Neural crest cell (in vitro differentiated cells): Measurements from ENCODE around the gene OR2AE1. TPM values are rescaled to one million over a fixed set of nuclear protein-coding genes. Genes with fewer than 3 reads are reported as not detected.

Experiments used
- DNase-seq: peaks from one replicate; pipeline ENCODE4 v3.0.0; 2021; ENCODE audit warnings: low read depth, mixed read lengths, low spot score
- H3K27ac Mint-ChIP-seq: one replicate; pipeline ENCODE4 v1.8.0; 2021; ENCODE audit warnings: mild to moderate bottlenecking, mixed read lengths; ENCODE audit not compliant: unreplicated experiment
- H3K27me3 Mint-ChIP-seq: 2 replicates; pipeline ENCODE4 v1.8.0; 2021; ENCODE audit warnings: low read depth, mild to moderate bottlenecking, mixed read lengths
- H3K36me3 Mint-ChIP-seq: 2 replicates; pipeline ENCODE4 v1.8.0; 2021; ENCODE audit warnings: low read depth, mild to moderate bottlenecking, mixed read lengths
- H3K4me1 Mint-ChIP-seq: 2 replicates; pipeline ENCODE4 v1.8.0; 2021; ENCODE audit warnings: mixed read lengths
- H3K4me3 Mint-ChIP-seq: one replicate; pipeline ENCODE4 v1.8.0; 2021; ENCODE audit warnings: mild to moderate bottlenecking, mixed read lengths
- H3K9me3 Mint-ChIP-seq: 2 replicates; pipeline ENCODE4 v1.8.0; 2021; ENCODE audit warnings: mixed read lengths
- total RNA-seq: library from RNA; stranded (reverse); gene quantifications from 2 replicates; pipeline ENCODE4 v1.2.1, GENCODE V29; 2021
- TF ChIP-seq, protein P1 (sequence below): fragments of 200-600 bp; sonication (generic); conservative IDR thresholded peaks from 2 replicates; pipeline ENCODE4 v1.5.0; 2021; ENCODE audit warnings: antibody characterized with exemption, mild to moderate bottlenecking

OR2AE1 gene
- total RNA-seq, 1 donor from 2014 or later = not detected

DNA sequence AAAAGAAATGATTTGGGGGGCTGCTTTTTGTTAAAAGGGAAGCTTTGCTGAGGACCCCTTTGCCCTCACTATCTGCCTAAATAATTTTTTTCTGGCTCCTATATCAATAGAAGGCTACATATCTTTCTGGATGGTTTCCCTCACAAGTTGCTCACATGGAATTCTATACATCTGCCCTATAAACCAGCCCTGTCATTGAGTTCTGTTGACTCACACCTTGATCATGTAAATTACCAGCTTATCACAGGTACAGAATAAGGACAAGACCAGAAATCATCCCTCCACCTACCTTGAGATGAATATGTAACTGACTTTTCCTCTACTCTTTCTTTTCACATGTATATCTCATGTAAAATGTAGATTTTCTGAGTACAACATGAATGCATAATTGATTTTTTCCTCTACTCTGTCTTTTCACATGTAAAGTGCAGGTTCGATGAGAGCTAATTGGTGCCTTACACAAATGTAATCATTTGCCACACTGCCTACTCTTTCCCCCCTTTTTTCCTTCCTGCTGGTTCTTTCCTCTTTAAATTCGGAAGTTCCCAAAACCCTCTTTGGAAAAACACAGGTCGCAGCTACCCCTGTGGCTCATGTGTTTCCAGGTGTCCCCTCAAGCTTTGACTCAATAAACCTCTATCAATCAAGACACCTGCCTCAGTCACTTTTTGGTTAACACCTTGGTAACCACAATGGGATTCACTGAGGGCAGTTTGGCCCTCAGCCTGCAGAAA lies 36.5 kb downstream of the OR2AE1 start:
- no peaks in the 10 kb centered on the region for H3K9me3 Mint-ChIP-seq
- no peak for DNase-seq
- no peaks in the 10 kb centered on the region for H3K36me3 Mint-ChIP-seq
- no peak overlapping the region for H3K27ac Mint-ChIP-seq
- no peaks in the 10 kb centered on the region for H3K4me1 Mint-ChIP-seq
- no peak overlapping the region for H3K4me3 Mint-ChIP-seq
- H3K27me3 Mint-ChIP-seq = peaks cover 33% of the 10 kb centered on the region
- TF ChIP-seq, protein P1, sequence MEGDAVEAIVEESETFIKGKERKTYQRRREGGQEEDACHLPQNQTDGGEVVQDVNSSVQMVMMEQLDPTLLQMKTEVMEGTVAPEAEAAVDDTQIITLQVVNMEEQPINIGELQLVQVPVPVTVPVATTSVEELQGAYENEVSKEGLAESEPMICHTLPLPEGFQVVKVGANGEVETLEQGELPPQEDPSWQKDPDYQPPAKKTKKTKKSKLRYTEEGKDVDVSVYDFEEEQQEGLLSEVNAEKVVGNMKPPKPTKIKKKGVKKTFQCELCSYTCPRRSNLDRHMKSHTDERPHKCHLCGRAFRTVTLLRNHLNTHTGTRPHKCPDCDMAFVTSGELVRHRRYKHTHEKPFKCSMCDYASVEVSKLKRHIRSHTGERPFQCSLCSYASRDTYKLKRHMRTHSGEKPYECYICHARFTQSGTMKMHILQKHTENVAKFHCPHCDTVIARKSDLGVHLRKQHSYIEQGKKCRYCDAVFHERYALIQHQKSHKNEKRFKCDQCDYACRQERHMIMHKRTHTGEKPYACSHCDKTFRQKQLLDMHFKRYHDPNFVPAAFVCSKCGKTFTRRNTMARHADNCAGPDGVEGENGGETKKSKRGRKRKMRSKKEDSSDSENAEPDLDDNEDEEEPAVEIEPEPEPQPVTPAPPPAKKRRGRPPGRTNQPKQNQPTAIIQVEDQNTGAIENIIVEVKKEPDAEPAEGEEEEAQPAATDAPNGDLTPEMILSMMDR = no peak

- TF ChIP-seq, protein P1 = no peak
- no peaks in the 10 kb centered on the region for H3K9me3 Mint-ChIP-seq
- no peak for DNase-seq
- no peak overlapping the region for H3K27ac Mint-ChIP-seq
- H3K27me3 Mint-ChIP-seq = peaks cover 33% of the 10 kb centered on the region
- no peaks in the 10 kb centered on the region for H3K4me1 Mint-ChIP-seq
- no peak overlapping the region for H3K4me3 Mint-ChIP-seq
- H3K36me3 Mint-ChIP-seq = no peaks in the 10 kb centered on the region
These were observed 37.4 kb downstream of the OR2AE1 start for GRCh38 chr7:99839287-99840021.

DNA sequence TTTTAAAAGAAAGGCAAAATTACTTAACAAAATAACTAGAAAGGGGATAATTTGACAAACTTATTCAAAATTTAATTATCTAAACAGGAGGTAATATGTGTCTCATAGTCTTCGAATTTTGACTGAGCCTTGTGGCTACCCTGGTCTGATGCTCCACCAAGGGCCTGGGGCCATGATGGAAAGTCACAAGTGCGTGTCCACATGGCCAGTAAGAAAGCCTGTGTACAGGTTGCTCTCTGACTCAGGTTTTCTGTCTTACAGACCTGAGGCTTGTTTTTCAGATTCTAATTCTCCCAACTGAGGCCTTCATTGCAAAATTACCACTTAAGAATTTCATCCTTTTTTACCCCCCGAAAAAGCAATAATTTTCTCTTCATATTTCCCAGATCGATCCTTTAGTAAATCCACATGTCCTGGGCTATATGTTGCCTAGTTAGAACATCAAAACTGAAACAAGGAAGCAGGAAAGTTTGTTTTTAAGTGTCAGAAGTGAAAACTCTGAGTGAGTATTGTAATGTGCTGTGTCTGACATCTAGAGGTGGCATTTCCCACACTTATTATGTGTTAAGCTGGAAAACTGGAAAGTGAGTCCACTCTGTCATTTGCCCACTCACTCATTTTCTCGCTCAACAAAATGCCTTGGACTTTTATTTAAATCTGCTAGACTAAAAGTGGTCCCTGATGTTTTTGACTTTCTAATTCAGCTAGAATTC lies 39.0 kb downstream of the OR2AE1 start:
- no peak for DNase-seq
- Mint-ChIP-seq H3K27ac (no peak overlapping the region), H3K36me3 (no peaks in the 10 kb centered on the region), H3K27me3 (peaks cover 33% of the 10 kb centered on the region), H3K4me3 (no peak overlapping the region), H3K4me1 (no peaks in the 10 kb centered on the region), H3K9me3 (no peaks in the 10 kb centered on the region)
- TF ChIP-seq, protein P1 = no peak

- no peaks in the 10 kb centered on the region for H3K9me3 Mint-ChIP-seq
- TF ChIP-seq, protein P1 = no peak
- peaks cover 20% of the 10 kb centered on the region for H3K27me3 Mint-ChIP-seq
- no peak overlapping the region for H3K27ac Mint-ChIP-seq
- H3K4me3 Mint-ChIP-seq = no peak overlapping the region
- no peaks in the 10 kb centered on the region for H3K4me1 Mint-ChIP-seq
- no peak for DNase-seq
- H3K36me3 Mint-ChIP-seq = no peaks in the 10 kb centered on the region
These were observed 41.6 kb downstream of the OR2AE1 start for GRCh38 chr7:99835189-99835588.

DNA sequence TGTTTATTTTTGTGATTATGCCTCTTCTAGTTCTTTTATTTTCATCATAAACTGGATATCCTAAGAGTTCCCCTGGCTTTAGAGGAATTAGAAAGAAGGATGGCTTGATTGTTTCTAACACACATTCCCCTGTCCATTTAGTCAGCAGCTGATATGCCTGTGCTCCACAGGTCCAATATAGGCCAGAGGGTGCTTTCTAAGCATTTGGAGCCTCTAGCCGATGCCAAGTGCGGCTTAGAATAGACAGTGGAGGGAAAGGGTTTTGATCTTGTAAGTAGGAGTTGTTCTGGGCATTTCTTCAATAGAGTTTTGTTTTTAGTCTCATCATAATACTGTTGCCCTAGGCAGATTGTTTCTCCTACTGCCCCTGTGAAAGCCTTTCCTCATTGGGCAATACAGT lies 42.5 kb downstream of the OR2AE1 start:
- Mint-ChIP-seq H3K36me3 (no peaks in the 10 kb centered on the region), H3K27ac (no peak overlapping the region), H3K27me3 (peaks cover 16% of the 10 kb centered on the region), H3K4me1 (no peaks in the 10 kb centered on the region), H3K9me3 (no peaks in the 10 kb centered on the region), H3K4me3 (no peak overlapping the region)
- DNase-seq = no peak
- TF ChIP-seq, protein P1 = no peak
